ENCODE measurements around the gene CSTPP1.

- TF ChIP-seq TAF1 (IDR thresholded peaks at IDR 0.05; ENCODE audit: borderline replicate concordance, insufficient read depth, low read length) (no peak), REST (IDR thresholded peaks at IDR 0.05; ENCODE audit: insufficient read depth in 1 of 2, low read depth in 2 of 2, low read length in 2 of 2) (no peak), POLR2AphosphoS5 (IDR thresholded peaks at IDR 0.05; ENCODE audit: low read depth, low read length) (no peak), SIN3A (IDR thresholded peaks at IDR 0.05; ENCODE audit: borderline replicate concordance, insufficient read depth, low read length) (no peak)
Observed at GRCh38 chr11:47183969-47184368, 247.4 kb downstream of the CSTPP1 start.

All from PFSK-1 (cell line).